GM18505 (cell line): ENCODE measurements around the gene AQP9.

ENCODE experiments used
- ATAC-seq: cut with Tn5 transposase; IDR thresholded peaks from one replicate; pipeline ENCODE4 v1.9.1; 2021; ENCODE audit not compliant: unreplicated experiment
- POLR2A ChIP-seq: IDR thresholded peaks from 4 replicates; pipeline ENCODE4 v1.6.1; 2011; ENCODE audit warnings: borderline replicate concordance; ENCODE audit not compliant: insufficient read depth, insufficient read length; ENCODE audit errors: extremely low read depth

The AQP9 gene

GRCh38 chr15:58119016-58119415, 19.2 kb upstream of the AQP9 start:
- no peak for TF ChIP-seq POLR2A
- ATAC-seq, result no peak

GRCh38 chr15:58124585-58124984, 13.6 kb upstream of the AQP9 start:
- no peak for ATAC-seq
- no peak for TF ChIP-seq POLR2A

- no peak for TF ChIP-seq POLR2A
- no peak for ATAC-seq
Observed at GRCh38 chr15:58125333-58125732, 12.8 kb upstream of the AQP9 start.

- TF ChIP-seq POLR2A, result no peak
- no peak for ATAC-seq
Observed at GRCh38 chr15:58134886-58135285, 3.3 kb upstream of the AQP9 start.

- TF ChIP-seq POLR2A, result no peak
- ATAC-seq, result no peak
Observed at GRCh38 chr15:58135511-58136174, 2.5 kb upstream of the AQP9 start.

- no peak for ATAC-seq
- no peak for TF ChIP-seq POLR2A
Observed at GRCh38 chr15:58136731-58137130, 1.4 kb upstream of the AQP9 start.

GRCh38 chr15:58137686-58138085, 495 bp upstream of the AQP9 start:
- ATAC-seq, result no peak

GRCh38 chr15:58139276-58139988, 1.3 kb downstream of the AQP9 start:
- no peak for ATAC-seq
- TF ChIP-seq POLR2A, result no peak

More at GRCh38 chr15:58137686-58138085, 495 bp upstream of the AQP9 start:
- TF ChIP-seq POLR2A, result no peak

- no peak for TF ChIP-seq POLR2A
- ATAC-seq, result no peak
Observed at GRCh38 chr15:58139989-58140522, 1.9 kb downstream of the AQP9 start.

- TF ChIP-seq POLR2A, result no peak
- ATAC-seq, result no peak
Observed at GRCh38 chr15:58141894-58142293, 3.7 kb downstream of the AQP9 start.

- no peak for ATAC-seq
- no peak for TF ChIP-seq POLR2A
Observed at GRCh38 chr15:58142827-58143461, 4.8 kb downstream of the AQP9 start.

- no peak for TF ChIP-seq POLR2A
- no peak for ATAC-seq
Observed at GRCh38 chr15:58145606-58146005, 7.4 kb downstream of the AQP9 start.

GRCh38 chr15:58146211-58146610, 8.0 kb downstream of the AQP9 start:
- no peak for TF ChIP-seq POLR2A
- no peak for ATAC-seq
